Suprapubic skin (tissue), 4 donors: ENCODE measurements around the gene VPS39. TPM values are rescaled to one million over a fixed set of nuclear protein-coding genes. Genes with fewer than 3 reads are reported as not detected.

Experiments
- DNase-seq, 2 donors: peaks; one replicate each; pipeline ENCODE4 v3.0.0-alpha.2; 2019; ENCODE audit warnings: low spot score in 2 of 2
- H3K27ac ChIP-seq: fragments of 200-600 bp; sonication (generic); one replicate; pipeline ENCODE4 v1.5.1; 2019
- H3K27me3 ChIP-seq: fragments of 200-600 bp; sonication (generic); one replicate; pipeline ENCODE4 v1.5.1; 2019
- H3K36me3 ChIP-seq: fragments of 200-600 bp; sonication (generic); one replicate; pipeline ENCODE4 v1.5.1; 2019
- H3K4me1 ChIP-seq: fragments of 200-600 bp; sonication (generic); one replicate; pipeline ENCODE4 v1.5.1; 2019
- H3K4me3 ChIP-seq: fragments of 200-600 bp; sonication (generic); one replicate; pipeline ENCODE4 v1.5.1; 2019; ENCODE audit warnings: mild to moderate bottlenecking
- H3K9me3 ChIP-seq: fragments of 200-600 bp; sonication (generic); one replicate; pipeline ENCODE4 v1.5.1; 2019
- CTCF ChIP-seq, 2 donors: fragments of 200-600 bp in 1 of 2; fragments of 450-650 bp in 1 of 2; sonication (generic) in 1 of 2; IDR thresholded peaks; one replicate each; pipeline ENCODE4 v1.5.1; 2016 to 2019; ENCODE audit warnings: antibody characterized with exemption in 2 of 2, mild to moderate bottlenecking in 1 of 2, moderate library complexity in 1 of 2
- EP300 ChIP-seq: sonication (generic); formaldehyde crosslinking; IDR thresholded peaks from one replicate; pipeline ENCODE4 v1.6.1; 2017; ENCODE audit warnings: antibody characterized with exemption
- POLR2A ChIP-seq, 2 donors: fragments of 450-650 bp; IDR thresholded peaks; one replicate each; pipeline ENCODE4 v1.6.1; 2017; ENCODE audit warnings: antibody characterized with exemption in 2 of 2, mild to moderate bottlenecking in 2 of 2, moderate library complexity in 2 of 2
- POLR2AphosphoS5 ChIP-seq, 3 donors: sonication (generic); formaldehyde crosslinking; IDR thresholded peaks; one replicate each; pipeline ENCODE4 v1.6.1; 2017; ENCODE audit warnings: antibody characterized with exemption in 3 of 3
- WGBS: methylation state at CpG from one replicate; pipeline ENCODE4 v1.1.5; 2018; 5-methylcytosine and 5-hydroxymethylcytosine counted together
- total RNA-seq, 4 donors: library from RNA; depleted of rRNA; stranded (reverse); fragments of >200 nt; gene quantifications; one replicate each; pipeline ENCODE4 v1.1.0, GENCODE V29; 2016

Gene VPS39
- total RNA-seq, 4 donors from 2014 or later: 44.9 to 158 (median 74.4) TPM

- Histone ChIP-seq H3K4me3 (no peak overlapping the region), H3K9me3 (no peaks in the 10 kb centered on the region), H3K4me1 (peaks cover 53% of the 10 kb centered on the region), H3K36me3 (no peaks in the 10 kb centered on the region), H3K27ac (peak overlapping the region; percentile 83), H3K27me3 (no peaks in the 10 kb centered on the region)
- 92% methylated on average over 10 of the region's 11 CpGs for WGBS
- peak; percentile 39 to 65 for DNase-seq
- TF ChIP-seq EP300 (no peak), POLR2AphosphoS5 (IDR thresholded peaks at IDR 0.05) (no peak), POLR2A (IDR thresholded peaks at IDR 0.05) (no peak), CTCF (IDR thresholded peaks at IDR 0.05) (no peak)
Observed at GRCh38 chr15:42152921-42153698, 55.0 kb downstream of the VPS39 start.

- 59% methylated on average over 11 of the region's 14 CpGs for WGBS
- Histone ChIP-seq H3K9me3 (no peaks in the 10 kb centered on the region), H3K36me3 (no peaks in the 10 kb centered on the region), H3K4me1 (peaks cover 47% of the 10 kb centered on the region), H3K27me3 (no peaks in the 10 kb centered on the region), H3K4me3 (no peak overlapping the region), H3K27ac (peak overlapping the region; percentile 83)
- TF ChIP-seq CTCF (IDR thresholded peaks at IDR 0.05): no peak
- peak in 1 of 3 donors; percentile 73 for TF ChIP-seq POLR2AphosphoS5 (IDR thresholded peaks at IDR 0.05)
- no peak for TF ChIP-seq POLR2A (IDR thresholded peaks at IDR 0.05)
- peak; percentile 43 to 66 for DNase-seq
Observed at GRCh38 chr15:42152196-42152920, 55.7 kb downstream of the VPS39 start.

- TF ChIP-seq CTCF (IDR thresholded peaks at IDR 0.05): no peak
- no peak for TF ChIP-seq POLR2AphosphoS5 (IDR thresholded peaks at IDR 0.05)
- TF ChIP-seq POLR2A (IDR thresholded peaks at IDR 0.05): no peak
- TF ChIP-seq EP300: no peak
- Histone ChIP-seq H3K4me3 (no peak overlapping the region), H3K27me3 (no peaks in the 10 kb centered on the region), H3K4me1 (peaks cover 50% of the 10 kb centered on the region), H3K27ac (peak overlapping the region; percentile 83), H3K9me3 (no peaks in the 10 kb centered on the region), H3K36me3 (no peaks in the 10 kb centered on the region)
- DNase-seq: peak; percentile 48 to 65
- WGBS: 74% methylated on average over 4 of the region's 4 CpGs
Observed at GRCh38 chr15:42151736-42152135, 56.4 kb downstream of the VPS39 start.

GRCh38 chr15:42151141-42151561, 57.0 kb downstream of the VPS39 start:
- Histone ChIP-seq H3K36me3 (no peaks in the 10 kb centered on the region), H3K27ac (no peak overlapping the region), H3K4me3 (no peak overlapping the region), H3K9me3 (no peaks in the 10 kb centered on the region), H3K4me1 (peaks cover 49% of the 10 kb centered on the region), H3K27me3 (no peaks in the 10 kb centered on the region)
- DNase-seq: peak; percentile 48 to 53
- WGBS: 64% methylated on average over 10 of the region's 10 CpGs
- TF ChIP-seq POLR2AphosphoS5 (IDR thresholded peaks at IDR 0.05) (no peak), POLR2A (IDR thresholded peaks at IDR 0.05) (no peak), CTCF (IDR thresholded peaks at IDR 0.05) (no peak), EP300 (no peak)
